A549 (cell line): ENCODE data around the gene INKA2. TPM values are rescaled to one million over a fixed set of nuclear protein-coding genes. Genes with fewer than 3 reads are reported as not detected.
A peak's percentile ranks its signal among the peaks of the same experiment; 100 is the strongest.

ENCODE experiments used
- ATAC-seq, 2 experiments: fragments of 200-7000 bp in 1 of 2; fragments of >200 bp in 1 of 2; cut with Nextera tagmentation in 1 of 2; cut with Tn5 transposase in 1 of 2; 3 replicates each; pipeline versions ENCODE4 v1.8.0 to v1.9.1; 2018 to 2020; ENCODE audit warnings: mild to moderate bottlenecking in 1 of 2, moderate library complexity in 1 of 2
- CTCF ChIA-PET: fragments of 300-600 bp; sonication (Branson Sonifier 250); formaldehyde crosslinking; extraction: SDS; loops from one replicate; lab custom pipeline; 2021; ENCODE audit warnings: antibody characterized with exemption, inconsistent platforms; lab: Yijun Ruan, JAX
- POLR2A ChIA-PET: fragments of 350-600 bp; formaldehyde crosslinking; extraction: SDS; loops from one replicate; lab custom pipeline; 2021; ENCODE audit warnings: antibody characterized with exemption, inconsistent platforms; lab: Yijun Ruan, JAX
- DNase-seq, 2 experiments: peaks; one replicate each; pipeline versions ENCODE4 v3.0.0 to v3.0.0-alpha.2; 2011 to 2016; ENCODE audit warnings: low read depth in 1 of 2, low spot score in 1 of 2
- FAIRE-seq: peaks from 2 replicates; lab custom pipeline; 2011; peaks lifted over from hg19 to GRCh38; lab: Jason Lieb, UNC
- H3K27ac ChIP-seq, 2 experiments: fragments of >200 bp; sonication (Bioruptor Twin); formaldehyde crosslinking; 3 replicates each; pipeline ENCODE4 v1.5.1; 2016 to 2017
- H3K4me1 ChIP-seq: fragments of >200 bp; sonication (Bioruptor Twin); formaldehyde crosslinking; 3 replicates; pipeline ENCODE4 v1.6.1; 2016
- H3K4me2 ChIP-seq: fragments of >200 bp; sonication (Bioruptor Twin); formaldehyde crosslinking; 3 replicates; pipeline ENCODE4 v1.6.1; 2016
- H3K4me3 ChIP-seq: fragments of >200 bp; sonication (Bioruptor Twin); formaldehyde crosslinking; 3 replicates; pipeline ENCODE4 v1.5.1; 2016
- H3K9me3 ChIP-seq: fragments of >200 bp; sonication (Bioruptor Twin); formaldehyde crosslinking; 3 replicates; pipeline ENCODE4 v1.6.1; 2016
- BHLHE40 ChIP-seq: IDR thresholded peaks from 2 replicates; pipeline ENCODE4 v1.6.1; 2012; ENCODE audit warnings: low read depth, low read length, inconsistent platforms
- CTCF ChIP-seq: fragments of >200 bp; sonication (Bioruptor Twin); formaldehyde crosslinking; IDR thresholded peaks from 3 replicates; pipeline ENCODE4 v1.5.1; 2016
- EHMT2 ChIP-seq: fragments of 200-600 bp; sonication (generic); IDR thresholded peaks from 2 replicates; pipeline ENCODE4 v1.6.1; 2016; ENCODE audit warnings: antibody characterized with exemption, low read depth, mild to moderate bottlenecking, moderate library complexity
- EP300 ChIP-seq, 2 experiments: fragments of >200 bp; sonication (Bioruptor Twin); formaldehyde crosslinking; IDR thresholded peaks; 2 replicates in 1 of 2; 3 replicates in 1 of 2; pipeline ENCODE4 v1.6.1; 2016 to 2017
- FOXS1 ChIP-seq: fragments of 250-450 bp; sonication (Bioruptor Pico); IDR thresholded peaks from 2 replicates; pipeline ENCODE4 v1.5.0; 2020; ENCODE audit warnings: mild to moderate bottlenecking, moderate library complexity
- HOXB5 ChIP-seq: fragments of 250-450 bp; sonication (Bioruptor Pico); IDR thresholded peaks from 2 replicates; pipeline ENCODE4 v1.5.0; 2020; ENCODE audit warnings: mild to moderate bottlenecking, moderate library complexity
- JUN ChIP-seq, 2 experiments: fragments of >200 bp; sonication (Bioruptor Twin); formaldehyde crosslinking; IDR thresholded peaks; 2 replicates in 1 of 2; 3 replicates in 1 of 2; pipeline ENCODE4 v1.6.1; 2016 to 2017
- JUNB ChIP-seq: fragments of >200 bp; sonication (Bioruptor Twin); formaldehyde crosslinking; IDR thresholded peaks from 2 replicates; pipeline ENCODE4 v1.6.1; 2016
- KDM1A ChIP-seq: fragments of 200-600 bp; sonication (generic); IDR thresholded peaks from 2 replicates; pipeline ENCODE4 v1.6.1; 2016; ENCODE audit warnings: low read depth, mild to moderate bottlenecking
- MAFK ChIP-seq: fragments of 450-650 bp; IDR thresholded peaks from 2 replicates; pipeline ENCODE4 v1.6.1; 2014; ENCODE audit not compliant: partially characterized antibody
- MYC ChIP-seq: IDR thresholded peaks from 2 replicates; pipeline ENCODE4 v1.6.1; 2012; ENCODE audit warnings: mild to moderate bottlenecking, inconsistent platforms, low read length, improper control_type of control experiment, borderline replicate concordance
- NR3C1 ChIP-seq: fragments of >200 bp; sonication (Bioruptor Twin); formaldehyde crosslinking; IDR thresholded peaks from 3 replicates; pipeline ENCODE4 v1.6.1; 2017
- RAD21 ChIP-seq, 2 experiments: fragments of >200 bp in 1 of 2; sonication (Bioruptor Twin) in 1 of 2; formaldehyde crosslinking in 1 of 2; IDR thresholded peaks in 1 of 2; conservative IDR thresholded peaks in 1 of 2; 2 replicates in 1 of 2; 3 replicates in 1 of 2; pipeline ENCODE4 v1.6.1; 2012 to 2018; ENCODE audit warnings: inconsistent platforms in 1 of 2
- RARB ChIP-seq: fragments of 250-450 bp; sonication (Bioruptor Pico); IDR thresholded peaks from 2 replicates; pipeline ENCODE4 v1.8.0; 2021; ENCODE audit warnings: mild to moderate bottlenecking, moderate library complexity
- RNF2 ChIP-seq: fragments of 200-600 bp; sonication (generic); IDR thresholded peaks from 2 replicates; pipeline ENCODE4 v1.6.1; 2016; ENCODE audit warnings: low read depth, mild to moderate bottlenecking, antibody characterized with exemption, moderate library complexity, borderline replicate concordance
- SREBF2 ChIP-seq: fragments of 450-650 bp; IDR thresholded peaks from 2 replicates; pipeline ENCODE4 v1.6.1; 2014; ENCODE audit warnings: mild to moderate bottlenecking, moderate library complexity
- TFCP2L1 ChIP-seq: fragments of 250-450 bp; sonication (Bioruptor Pico); IDR thresholded peaks from 2 replicates; pipeline ENCODE4 v1.5.0; 2021; ENCODE audit warnings: mild to moderate bottlenecking
- ZSCAN20 ChIP-seq: fragments of 250-450 bp; sonication (Bioruptor Pico); IDR thresholded peaks from 2 replicates; pipeline ENCODE4 v1.8.0; 2022; ENCODE audit warnings: mild to moderate bottlenecking, moderate library complexity
- WGBS: methylation state at CpG from one replicate; pipeline ENCODE4 v1.1.6; 2017; ENCODE audit errors: missing lambda C conversion rate; 5-methylcytosine and 5-hydroxymethylcytosine counted together
- polyA plus RNA-seq, 4 experiments: library from polyadenylated mRNA; depleted of rRNA in 3 of 4; stranded (reverse); fragments of >200 nt; fragmentation: RNase III in 1 of 4; extraction: RNeasy Plus Mini Kit Qiagen cat#74134 plus additional on column Dnase treatment in 1 of 4; gene quantifications; 2 replicates in 3 of 4; 3 replicates in 1 of 4; pipeline ENCODE4 v1.2.3, GENCODE V29; 2011 to 2017
- TF ChIP-seq, protein P1 (sequence below): IDR thresholded peaks from 2 replicates; pipeline ENCODE4 v1.6.1; 2012; ENCODE audit warnings: low read depth, borderline replicate concordance
- TF ChIP-seq, protein P2 (sequence below): fragments of 450-650 bp; IDR thresholded peaks from 2 replicates; pipeline ENCODE4 v1.6.1; 2014; ENCODE audit warnings: antibody characterized with exemption
- TF ChIP-seq, protein P3 (sequence below): fragments of 250-450 bp; sonication (Bioruptor Pico); IDR thresholded peaks from 2 replicates; pipeline ENCODE4 v1.5.0; 2021; ENCODE audit warnings: mild to moderate bottlenecking, moderate library complexity, borderline replicate concordance
- TF ChIP-seq, protein P4 (sequence below): fragments of 200-600 bp; sonication (generic); IDR thresholded peaks from 2 replicates; pipeline ENCODE4 v1.6.1; 2016; ENCODE audit warnings: antibody characterized with exemption, mild to moderate bottlenecking, moderate library complexity

The INKA2 gene
- polyA plus RNA-seq, 2 of the 4 experiments (the other 2 are of a cell fraction) = 1.2 to 1.3 TPM

DNA sequence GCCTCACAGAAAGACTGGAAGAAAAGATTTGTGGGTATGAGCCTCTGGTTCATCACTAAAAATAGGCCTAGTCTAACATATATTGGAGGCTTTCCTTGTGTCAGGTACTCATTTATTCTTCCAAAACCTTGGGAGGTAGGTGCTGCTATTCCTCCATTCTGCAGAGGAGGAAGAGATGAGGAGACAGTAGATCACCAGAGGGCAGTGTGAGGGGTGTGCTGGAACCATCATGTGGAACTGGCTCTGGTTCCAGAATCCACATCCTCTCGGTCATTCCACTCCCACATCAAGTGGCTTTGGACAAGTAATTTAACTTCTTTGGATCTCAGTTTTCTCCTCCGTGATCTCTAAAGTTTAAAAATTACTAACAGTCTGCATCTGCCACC is 7.4 kb upstream of the INKA2 start:
- no peak for FAIRE-seq
- H3K9me3 ChIP-seq = no peaks in the 10 kb centered on the region
- no peak overlapping the region for H3K4me2 ChIP-seq
- 79% methylated on average over 2 of the region's 2 CpGs for WGBS
- no peak for DNase-seq
- peak in 1 of 2 experiments; percentile 53; a peak in 3 of 6 replicates for ATAC-seq
- H3K27ac ChIP-seq = no peak overlapping the region
- H3K4me3 ChIP-seq = no peak overlapping the region
- TF ChIP-seq, protein P1, sequence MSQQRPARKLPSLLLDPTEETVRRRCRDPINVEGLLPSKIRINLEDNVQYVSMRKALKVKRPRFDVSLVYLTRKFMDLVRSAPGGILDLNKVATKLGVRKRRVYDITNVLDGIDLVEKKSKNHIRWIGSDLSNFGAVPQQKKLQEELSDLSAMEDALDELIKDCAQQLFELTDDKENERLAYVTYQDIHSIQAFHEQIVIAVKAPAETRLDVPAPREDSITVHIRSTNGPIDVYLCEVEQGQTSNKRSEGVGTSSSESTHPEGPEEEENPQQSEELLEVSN = no peak
- no peak for TF ChIP-seq JUN (IDR thresholded peaks at IDR 0.05)
- no peak for TF ChIP-seq TFCP2L1 (CRISPR knock-in tag)
- no peak for TF ChIP-seq NR3C1
- TF ChIP-seq, protein P2, sequence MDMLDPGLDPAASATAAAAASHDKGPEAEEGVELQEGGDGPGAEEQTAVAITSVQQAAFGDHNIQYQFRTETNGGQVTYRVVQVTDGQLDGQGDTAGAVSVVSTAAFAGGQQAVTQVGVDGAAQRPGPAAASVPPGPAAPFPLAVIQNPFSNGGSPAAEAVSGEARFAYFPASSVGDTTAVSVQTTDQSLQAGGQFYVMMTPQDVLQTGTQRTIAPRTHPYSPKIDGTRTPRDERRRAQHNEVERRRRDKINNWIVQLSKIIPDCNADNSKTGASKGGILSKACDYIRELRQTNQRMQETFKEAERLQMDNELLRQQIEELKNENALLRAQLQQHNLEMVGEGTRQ = no peak
- no peak for TF ChIP-seq JUNB
- TF ChIP-seq MAFK = no peak
- TF ChIP-seq MYC = no peak
- TF ChIP-seq FOXS1 (CRISPR knock-in tag) = no peak
- TF ChIP-seq BHLHE40 = no peak
- TF ChIP-seq RARB (CRISPR knock-in tag) = no peak
- no peak for TF ChIP-seq EP300 (IDR thresholded peaks at IDR 0.05)
- TF ChIP-seq KDM1A = no peak
- no peak for TF ChIP-seq RNF2
- TF ChIP-seq, protein P3, sequence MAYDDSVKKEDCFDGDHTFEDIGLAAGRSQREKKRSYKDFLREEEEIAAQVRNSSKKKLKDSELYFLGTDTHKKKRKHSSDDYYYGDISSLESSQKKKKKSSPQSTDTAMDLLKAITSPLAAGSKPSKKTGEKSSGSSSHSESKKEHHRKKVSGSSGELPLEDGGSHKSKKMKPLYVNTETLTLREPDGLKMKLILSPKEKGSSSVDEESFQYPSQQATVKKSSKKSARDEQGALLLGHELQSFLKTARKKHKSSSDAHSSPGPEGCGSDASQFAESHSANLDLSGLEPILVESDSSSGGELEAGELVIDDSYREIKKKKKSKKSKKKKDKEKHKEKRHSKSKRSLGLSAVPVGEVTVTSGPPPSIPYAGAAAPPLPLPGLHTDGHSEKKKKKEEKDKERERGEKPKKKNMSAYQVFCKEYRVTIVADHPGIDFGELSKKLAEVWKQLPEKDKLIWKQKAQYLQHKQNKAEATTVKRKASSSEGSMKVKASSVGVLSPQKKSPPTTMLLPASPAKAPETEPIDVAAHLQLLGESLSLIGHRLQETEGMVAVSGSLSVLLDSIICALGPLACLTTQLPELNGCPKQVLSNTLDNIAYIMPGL (CRISPR knock-in tag) = no peak
- TF ChIP-seq RAD21 (conservative IDR thresholded peaks at IDR 0.05 in 1 of 2, IDR thresholded peaks at IDR 0.05 in 1 of 2) = no peak
- TF ChIP-seq, protein P4, sequence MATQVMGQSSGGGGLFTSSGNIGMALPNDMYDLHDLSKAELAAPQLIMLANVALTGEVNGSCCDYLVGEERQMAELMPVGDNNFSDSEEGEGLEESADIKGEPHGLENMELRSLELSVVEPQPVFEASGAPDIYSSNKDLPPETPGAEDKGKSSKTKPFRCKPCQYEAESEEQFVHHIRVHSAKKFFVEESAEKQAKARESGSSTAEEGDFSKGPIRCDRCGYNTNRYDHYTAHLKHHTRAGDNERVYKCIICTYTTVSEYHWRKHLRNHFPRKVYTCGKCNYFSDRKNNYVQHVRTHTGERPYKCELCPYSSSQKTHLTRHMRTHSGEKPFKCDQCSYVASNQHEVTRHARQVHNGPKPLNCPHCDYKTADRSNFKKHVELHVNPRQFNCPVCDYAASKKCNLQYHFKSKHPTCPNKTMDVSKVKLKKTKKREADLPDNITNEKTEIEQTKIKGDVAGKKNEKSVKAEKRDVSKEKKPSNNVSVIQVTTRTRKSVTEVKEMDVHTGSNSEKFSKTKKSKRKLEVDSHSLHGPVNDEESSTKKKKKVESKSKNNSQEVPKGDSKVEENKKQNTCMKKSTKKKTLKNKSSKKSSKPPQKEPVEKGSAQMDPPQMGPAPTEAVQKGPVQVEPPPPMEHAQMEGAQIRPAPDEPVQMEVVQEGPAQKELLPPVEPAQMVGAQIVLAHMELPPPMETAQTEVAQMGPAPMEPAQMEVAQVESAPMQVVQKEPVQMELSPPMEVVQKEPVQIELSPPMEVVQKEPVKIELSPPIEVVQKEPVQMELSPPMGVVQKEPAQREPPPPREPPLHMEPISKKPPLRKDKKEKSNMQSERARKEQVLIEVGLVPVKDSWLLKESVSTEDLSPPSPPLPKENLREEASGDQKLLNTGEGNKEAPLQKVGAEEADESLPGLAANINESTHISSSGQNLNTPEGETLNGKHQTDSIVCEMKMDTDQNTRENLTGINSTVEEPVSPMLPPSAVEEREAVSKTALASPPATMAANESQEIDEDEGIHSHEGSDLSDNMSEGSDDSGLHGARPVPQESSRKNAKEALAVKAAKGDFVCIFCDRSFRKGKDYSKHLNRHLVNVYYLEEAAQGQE = no peak
- POLR2A ChIA-PET = no interaction called here
- H3K4me1 ChIP-seq = no peaks in the 10 kb centered on the region
- CTCF ChIA-PET = interaction anchor here (1.0 to 2.3 kb wide), 14 partner anchors 8 to 293 kb away, joined by 3 to 26 read pairs (median 4); partner anchors contain the start of genes DDX20 and INKA2

- no peak for DNase-seq
- H3K4me1 ChIP-seq = no peaks in the 10 kb centered on the region
- CTCF ChIA-PET = interaction anchor here (1.0 to 2.7 kb wide), 8 partner anchors 9 to 292 kb away, joined by 3 to 26 read pairs (median 9); partner anchors contain the start of gene DDX20
- no peak for FAIRE-seq
- WGBS = 91% methylated on average over 9 of the region's 9 CpGs
- TF ChIP-seq, protein P4 = no peak
- TF ChIP-seq CTCF (no peak), SREBF2 (no peak), FOXS1 (CRISPR knock-in tag) (no peak), HOXB5 (CRISPR knock-in tag) (no peak), EHMT2 (no peak), ZSCAN20 (CRISPR knock-in tag) (no peak)
- POLR2A ChIA-PET = no interaction called here
- no peak overlapping the region for H3K4me2 ChIP-seq
- H3K27ac ChIP-seq = no peak overlapping the region
- H3K9me3 ChIP-seq = no peaks in the 10 kb centered on the region
- no peak for ATAC-seq
- no peak overlapping the region for H3K4me3 ChIP-seq
These were observed 6.7 kb upstream of the INKA2 start for GRCh38 chr1:111745675-111746613.
